NOMO-1 treated with DMSO at 0.1 percent for 48 hours (cell line): ENCODE results near the gene MCF2L.

ENCODE experiments used
- DNase-seq: peaks from one replicate; lab custom pipeline; 2025; ENCODE audit not compliant: unreplicated experiment; lab: John Stamatoyannopoulos, UW

Gene MCF2L

DNA sequence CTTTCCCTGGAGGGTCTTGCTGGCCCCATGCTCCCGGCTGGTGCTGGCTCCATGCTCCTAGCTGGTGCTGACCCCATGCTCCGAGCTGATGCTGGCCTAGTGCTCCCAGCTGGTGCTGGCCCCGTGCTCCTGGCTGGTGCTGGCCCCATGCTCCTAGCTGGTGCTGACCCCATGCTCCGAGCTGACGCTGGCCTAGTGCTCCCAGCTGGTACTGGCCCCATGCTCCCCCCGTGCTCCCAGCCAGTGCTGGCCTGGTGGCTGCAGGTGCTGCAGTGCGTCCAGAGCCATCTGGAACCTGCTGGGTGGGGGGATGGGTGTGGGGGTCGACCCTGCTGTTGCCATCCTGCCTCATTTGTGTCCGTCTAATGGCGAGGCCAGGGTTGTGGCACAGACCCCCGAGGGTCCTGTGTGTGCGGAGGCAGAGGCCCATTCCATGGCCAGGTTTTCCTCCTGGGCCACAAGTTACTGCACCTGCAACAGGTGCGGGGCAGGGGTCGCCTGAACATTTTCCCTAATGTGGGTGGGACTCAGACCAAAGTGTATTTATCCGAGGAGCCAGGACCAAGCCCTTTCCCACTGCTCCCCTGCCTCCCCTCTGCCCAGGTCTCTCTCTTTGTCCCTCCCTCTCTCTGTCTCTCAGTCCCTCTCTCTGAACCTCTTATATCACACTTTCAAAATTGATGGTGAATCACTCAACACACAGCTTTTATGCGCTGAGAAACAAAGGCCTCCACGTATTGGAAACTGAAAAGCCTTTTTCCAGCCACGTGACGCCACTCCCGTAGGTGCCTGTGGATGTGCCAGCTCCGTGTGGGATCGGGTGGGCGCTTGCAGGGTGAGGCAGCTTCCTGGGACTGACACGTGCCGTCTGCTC is 45.1 kb downstream of the MCF2L start:
- DNase-seq, result no peak

DNA sequence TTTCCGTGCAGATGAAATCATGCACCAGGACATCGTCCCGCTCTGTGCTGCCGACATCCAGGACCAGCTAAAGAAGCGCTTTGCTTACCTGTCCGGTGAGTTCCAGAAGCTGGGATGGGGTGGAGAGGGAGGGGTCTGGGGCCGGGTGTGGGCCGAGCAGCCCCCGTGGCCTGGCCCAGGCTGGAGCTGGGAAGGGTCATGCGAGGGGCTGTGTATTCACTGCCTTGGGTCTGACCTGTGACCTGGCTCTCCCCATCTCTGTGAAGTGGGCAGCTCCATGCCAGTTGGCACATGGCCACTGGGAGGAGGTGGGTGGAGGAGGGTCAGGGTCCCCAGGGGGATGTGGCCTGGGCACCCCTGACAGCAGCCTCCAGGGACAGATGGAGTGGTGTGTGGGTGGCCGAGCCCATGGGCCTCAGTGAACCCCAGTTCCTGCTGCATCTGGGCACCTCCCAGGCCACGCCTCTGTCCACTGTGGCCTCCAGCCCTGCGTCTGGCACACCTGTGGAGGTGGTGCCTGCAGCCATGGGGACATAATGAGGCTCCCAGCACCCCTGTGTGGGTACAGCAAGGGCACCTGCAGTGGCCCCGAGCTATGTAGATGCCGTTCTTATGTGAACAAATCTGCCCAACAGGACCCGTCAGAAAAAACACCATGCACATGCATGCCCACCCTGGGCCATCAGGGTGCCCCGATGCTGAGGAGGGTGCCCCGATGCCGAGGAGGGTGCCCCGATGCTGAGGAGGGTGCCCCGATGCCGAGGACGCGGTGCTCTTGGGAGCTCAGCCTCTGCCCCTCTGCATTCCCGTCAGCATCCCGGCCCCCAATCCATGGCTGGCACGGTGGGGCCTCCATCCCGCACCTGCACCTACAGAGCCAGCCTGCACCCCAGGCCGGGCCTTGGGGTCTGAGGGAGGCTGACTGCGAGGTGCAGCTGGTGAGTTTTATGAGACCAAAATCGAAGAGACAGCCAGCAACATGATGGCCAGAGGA is 46.0 kb downstream of the MCF2L start:
- DNase-seq, result no peak

DNA sequence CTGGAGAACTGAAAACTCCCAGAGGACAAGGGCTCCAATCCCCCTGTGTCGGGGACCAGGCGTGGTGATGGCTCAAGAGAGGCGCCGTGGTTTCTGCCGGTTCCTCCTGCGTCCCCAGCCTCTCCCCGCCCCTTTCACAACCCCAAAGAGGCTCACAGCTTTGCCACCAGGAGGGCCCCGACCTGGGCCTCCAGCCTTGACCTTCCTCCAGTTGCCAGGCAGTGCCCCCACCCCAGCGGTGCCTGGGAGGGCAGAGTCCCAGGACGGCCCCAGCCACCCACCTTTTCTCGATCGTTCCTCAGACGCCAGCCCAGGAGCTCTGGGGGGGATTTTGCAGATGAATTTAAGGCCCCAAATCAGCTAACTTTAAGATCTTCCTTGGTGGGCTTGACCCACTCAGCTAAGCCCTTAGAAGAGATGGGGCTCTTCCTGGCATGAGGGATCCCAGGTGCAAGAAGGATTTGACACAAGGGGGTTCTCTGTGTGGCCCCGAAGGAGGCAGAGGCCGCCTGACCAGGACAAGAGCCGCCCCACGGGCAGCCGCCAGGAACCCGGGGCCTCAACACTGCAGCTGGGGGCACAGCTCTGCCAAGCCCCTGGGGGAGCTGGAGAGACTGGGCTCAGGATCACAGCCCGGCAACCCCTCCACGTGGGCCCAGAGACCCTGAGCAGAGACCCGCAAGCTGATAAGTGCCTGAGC is 47.0 kb downstream of the MCF2L start:
- no peak for DNase-seq

DNA sequence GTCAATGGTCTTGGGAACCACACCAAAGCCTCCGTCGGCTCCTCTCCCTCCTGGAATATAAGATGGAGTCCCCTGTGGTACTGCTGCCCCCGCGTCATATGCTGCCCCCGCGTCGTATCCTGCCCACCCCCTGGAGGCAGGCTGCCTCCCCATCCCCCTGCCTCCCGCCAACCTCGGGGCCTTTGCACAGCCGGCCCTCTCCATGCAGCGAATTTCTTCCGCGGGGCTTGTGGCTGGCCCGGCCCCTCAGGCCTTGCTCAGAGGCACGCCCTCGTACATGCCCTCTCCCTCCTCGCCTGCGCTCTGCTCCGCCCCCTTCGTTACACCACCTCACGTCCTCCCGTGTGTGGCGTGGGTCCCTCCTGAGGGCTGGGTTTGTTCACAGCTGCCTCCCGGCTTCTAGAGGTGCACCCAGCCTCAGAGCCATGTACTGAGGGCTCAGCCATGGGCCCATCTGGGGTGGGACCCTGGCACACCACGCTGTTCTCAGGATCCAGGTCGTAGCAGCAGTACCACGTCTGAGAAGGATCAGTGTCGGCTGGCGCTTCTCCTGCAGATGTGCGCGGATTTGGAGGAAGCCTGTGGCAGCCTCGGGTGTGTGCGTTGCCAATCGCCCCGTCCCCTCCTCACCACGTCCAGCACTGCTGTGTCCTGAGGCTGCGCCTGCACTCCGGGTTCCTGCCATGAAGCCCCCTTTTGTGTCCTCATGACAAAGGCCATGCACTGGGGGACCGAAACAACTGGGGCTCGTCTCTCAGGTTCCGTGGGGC is 47.7 kb downstream of the MCF2L start:
- DNase-seq, result no peak

DNA sequence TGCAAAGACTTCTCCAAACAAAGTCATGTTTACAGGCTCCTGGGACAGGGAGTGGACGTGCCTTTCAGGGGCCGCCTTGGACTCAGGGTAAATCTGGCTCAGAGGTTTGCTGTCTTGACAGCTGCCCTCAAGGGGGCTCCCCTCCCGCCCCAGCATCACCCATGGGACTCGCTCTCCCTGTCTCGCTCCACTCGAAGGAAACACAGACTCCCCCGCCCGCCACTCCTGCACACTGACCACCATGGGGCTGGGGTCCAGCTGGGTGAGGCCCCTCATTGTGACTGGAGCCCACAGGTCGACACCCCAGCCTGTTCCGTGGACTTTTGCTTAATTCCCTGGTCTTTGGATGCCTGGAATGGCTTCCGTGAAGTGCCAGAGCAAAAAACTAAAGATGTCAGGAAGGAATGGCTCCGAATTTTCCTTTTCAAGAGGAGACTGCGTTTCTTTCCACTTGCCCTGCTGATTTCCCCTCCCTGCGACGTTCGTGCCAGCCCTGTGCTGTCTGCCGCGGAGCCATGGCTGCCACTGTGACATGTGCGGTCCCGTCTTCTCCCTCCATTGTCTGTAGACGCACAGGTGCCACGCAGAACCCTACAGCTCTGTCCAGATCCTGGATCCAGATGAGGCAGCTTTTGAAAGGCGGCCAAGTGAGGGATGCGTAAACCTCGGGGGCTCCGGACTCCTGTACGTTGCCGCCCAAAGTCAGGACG is 48.6 kb downstream of the MCF2L start:
- DNase-seq, result no peak

DNA sequence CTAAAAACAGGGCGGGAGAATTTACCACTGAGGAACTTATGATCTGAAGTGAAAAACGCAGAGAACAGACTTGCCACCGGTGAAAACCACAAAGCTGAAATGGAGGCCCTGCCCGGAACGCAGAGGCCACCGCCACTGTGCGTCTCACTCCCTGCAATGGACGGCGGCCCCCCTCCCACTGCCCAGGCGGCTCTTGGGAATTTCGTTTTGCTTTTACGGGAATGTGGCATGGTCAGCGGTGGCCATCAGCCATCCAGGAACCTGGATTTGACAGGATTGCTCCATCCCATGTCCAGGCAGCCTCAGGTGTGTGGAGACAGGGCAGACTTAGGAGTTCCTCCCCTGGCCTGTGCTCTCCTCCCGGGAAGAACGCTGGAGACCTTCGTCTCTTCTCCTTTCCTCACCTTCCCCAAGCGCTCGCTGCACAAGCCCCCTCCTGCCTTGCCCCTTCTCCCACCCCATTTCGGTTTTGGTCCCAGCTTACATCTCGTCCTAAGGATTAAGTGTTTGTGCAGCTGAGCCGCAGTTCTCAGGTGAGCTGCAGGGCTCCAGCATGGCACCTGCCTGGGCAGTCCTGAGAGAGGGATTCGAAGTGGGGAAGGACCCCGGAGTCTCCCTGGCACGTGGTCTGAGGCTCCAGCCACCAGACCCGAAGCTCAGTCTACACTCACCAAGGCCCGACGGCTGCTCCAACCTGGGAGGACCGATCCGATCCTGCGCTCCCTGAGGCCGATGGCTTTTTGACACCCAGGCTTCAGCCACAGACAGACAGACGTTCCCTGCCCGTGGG is 49.9 kb downstream of the MCF2L start:
- no peak for DNase-seq

DNA sequence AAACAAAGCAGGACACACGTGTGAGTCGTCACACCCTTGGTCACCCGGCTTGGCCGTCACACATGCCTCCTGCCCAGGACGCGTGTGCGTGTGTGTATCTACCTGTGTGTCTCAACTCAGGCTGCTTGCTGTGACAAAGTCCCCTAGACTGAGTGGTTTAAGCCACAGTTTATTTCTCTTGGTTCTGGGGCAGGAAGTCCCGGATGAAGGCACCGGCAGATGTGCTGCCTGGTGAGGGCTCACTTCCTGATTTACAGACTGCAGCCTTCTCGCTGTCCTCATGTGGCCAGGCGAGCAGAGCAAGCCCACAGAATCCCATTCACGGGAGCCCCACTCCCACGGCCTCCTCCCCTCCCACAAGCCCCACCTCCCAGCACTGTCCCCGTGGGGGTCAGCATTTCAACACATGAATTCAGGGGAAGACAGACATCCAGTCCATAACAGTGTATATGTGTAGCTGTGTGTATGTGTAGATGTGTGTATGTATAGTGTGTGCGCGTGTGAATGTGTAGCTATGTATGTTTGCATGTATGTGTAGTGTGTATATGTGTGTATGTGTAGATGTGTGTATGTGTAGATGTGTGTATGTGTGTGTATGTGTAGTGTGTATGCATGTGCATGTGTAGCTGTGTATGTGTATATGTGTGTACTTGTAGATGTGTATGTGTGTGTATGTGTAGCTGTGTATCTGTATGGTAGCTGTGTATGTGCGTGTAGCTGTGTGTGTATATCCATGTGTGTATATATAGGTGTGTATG is 51.5 kb downstream of the MCF2L start:
- no peak for DNase-seq

DNA sequence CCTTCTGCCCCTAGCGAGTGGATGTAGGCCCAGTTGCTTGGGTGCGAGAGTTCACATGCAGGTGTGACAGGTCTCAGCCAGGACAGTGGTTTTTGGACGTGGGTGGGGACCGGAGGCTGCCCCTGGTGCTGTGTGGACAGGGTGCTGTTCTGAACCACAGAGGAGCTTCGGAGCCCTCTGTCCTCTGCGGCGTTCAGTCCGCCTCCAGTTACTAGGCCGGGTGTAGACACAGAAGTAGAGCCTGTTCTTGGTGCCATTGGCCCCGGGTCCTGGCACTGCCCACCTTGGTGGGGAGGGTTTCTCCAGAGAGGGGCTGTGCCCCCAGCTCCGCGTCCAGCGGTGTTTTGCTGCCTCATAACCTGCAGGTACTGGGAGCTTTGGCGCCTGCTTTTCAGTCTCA is 52.4 kb downstream of the MCF2L start:
- no peak for DNase-seq

DNA sequence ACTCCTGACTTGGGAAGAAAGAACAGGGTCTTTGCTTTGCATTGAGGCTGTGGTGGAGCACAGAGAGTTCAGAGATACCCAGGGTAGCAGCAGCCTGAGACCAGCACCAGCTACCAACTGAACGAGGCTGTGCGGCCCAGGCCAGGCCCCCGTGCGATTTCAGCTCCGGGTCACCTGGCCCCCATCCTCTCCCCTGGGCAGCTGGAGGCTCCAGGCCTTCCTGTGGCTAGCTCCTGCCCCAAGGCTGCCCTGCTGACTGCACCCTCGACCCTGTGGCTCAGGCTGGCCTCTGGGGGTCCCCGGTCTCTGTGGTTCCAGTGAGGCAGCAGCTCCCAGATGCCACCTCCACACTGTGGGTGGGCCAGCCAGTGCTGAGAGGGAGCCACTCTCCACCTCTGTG is 52.8 kb downstream of the MCF2L start:
- DNase-seq, result no peak

DNA sequence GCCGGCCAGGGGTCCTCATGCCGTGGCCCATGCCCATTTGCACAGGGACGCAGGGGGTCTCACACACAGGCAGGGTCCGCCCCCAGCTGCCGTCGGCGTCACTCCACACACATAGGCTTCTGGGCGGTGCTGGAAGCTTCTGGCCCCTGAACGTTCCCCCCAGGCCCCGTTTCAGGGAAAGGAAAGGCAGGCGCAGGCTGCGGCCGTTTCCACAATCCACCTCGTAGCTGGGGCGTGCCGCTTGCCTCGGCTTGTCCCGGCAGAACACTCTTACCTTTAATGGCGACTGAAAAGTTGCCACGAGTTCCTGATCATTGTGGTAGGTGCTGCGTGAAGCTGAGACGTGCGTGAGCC is 53.4 kb downstream of the MCF2L start:
- DNase-seq, result no peak

DNA sequence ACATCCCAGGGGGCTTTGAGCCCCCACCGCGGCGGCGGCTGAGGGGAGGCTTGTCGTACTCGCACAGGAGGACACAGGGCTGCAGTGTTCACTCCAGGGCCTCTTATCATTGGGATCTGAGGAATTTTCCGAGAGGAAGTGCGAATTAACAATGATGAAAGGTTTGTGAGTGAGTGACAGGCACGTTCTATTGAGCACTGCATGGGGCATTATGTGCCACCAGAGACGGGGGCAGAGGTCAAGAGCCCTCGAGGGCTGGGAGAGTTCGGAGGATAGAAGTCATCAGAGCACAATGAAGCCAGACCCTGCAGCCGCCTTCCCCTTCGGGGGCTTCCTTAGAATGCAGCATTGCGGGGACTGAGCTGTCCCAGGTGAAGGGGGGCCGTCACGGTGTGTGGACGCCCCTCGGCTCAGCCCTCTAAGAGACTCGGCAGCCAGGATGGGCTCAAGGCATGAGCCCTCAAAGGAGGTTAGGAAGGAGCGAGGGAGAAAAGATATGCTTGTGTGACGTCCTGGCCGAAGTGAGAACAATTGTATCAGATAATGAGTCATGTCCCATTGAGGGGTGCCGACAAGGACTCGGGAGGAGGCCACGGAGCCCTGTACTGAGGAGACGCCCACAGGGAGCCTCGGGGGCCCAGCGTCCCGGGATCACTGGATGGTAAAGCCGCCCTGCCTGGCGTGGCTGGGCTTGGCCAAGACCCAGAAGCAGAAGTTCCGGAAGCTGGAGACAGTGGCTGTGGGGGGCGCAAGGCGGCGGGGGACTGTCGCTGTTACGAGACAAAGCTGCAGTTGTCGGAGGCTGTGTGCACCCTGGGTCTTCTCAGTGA is 53.9 kb downstream of the MCF2L start:
- no peak for DNase-seq

DNA sequence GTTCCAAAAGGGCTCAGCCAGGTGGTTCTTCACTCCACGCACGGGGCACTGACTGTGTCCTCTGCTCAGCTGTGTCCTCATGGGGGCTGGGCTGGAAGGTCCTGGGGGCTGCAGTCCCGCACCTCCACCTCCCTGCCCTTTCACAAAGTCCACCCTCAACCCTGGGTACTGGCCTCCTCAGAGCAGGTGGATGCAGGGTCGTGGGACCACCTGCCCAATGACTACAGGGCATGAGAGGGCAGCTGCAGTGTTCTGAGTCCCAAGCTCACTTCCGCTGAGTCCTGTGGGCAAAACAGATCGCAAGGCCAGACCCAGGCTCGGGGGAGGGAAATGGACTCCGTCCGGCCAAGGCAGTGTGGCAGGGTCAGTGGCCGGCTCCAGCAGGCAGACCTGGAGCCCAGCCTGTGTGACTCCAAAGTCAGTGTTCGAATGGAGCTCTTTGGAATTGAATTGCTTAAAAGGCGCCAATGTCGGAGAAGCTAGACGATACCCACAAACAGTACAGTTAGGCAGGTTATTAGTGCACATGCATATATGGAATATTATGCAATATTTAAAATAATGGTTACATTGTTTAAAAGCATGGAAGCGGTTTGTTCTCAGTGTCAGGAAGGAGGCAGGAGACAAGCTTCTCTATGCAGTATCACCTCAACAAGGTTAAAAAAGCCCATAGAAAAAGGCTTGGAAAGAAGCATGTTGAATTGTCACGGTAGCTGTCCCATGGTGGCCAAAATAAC is 54.8 kb downstream of the MCF2L start:
- DNase-seq, result no peak

DNA sequence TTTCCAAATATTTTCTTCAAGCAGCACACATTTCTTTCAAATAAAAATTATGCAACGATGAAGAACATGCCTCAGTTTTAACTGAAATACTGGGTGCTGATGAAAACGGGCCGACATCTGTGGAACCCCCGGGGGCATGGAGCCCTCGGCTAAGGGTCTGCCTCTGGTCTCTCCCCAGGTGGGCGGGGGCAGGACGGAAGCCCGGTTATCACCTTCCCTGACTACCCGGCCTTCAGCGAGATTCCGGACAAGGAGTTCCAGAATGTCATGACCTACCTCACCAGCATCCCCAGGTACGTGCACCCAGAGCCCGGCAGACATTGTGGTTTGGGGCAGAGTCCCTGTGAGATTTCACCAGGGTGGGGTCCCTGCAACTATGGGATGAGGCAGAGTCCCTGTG is 55.5 kb downstream of the MCF2L start:
- DNase-seq, result no peak

DNA sequence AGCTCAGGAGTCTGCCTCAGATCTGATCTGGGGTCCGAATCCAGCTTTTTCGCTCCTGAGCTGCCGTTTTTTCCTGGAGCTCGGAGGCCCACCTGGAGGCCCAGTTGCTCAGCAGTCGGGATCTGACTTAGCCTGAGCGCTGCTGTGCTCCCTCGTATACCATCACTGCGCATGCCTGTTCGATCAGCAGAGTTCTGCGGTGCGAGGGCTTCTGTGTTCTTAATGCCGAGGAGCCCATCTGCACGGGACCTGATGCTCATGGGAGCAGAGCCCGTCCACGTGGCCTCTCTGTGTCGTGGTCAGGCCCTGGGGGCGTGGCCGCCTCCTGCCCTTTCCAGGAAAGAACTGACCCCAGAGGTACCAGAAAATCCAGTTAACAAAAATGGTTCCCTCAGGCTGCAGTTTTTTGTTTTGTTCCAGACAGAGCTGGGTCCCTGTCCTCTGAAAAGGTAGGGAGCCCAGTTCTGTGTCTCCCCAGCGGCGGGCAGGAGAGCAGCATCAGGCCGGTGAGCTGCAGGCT is 57.4 kb downstream of the MCF2L start:
- no peak for DNase-seq

DNA sequence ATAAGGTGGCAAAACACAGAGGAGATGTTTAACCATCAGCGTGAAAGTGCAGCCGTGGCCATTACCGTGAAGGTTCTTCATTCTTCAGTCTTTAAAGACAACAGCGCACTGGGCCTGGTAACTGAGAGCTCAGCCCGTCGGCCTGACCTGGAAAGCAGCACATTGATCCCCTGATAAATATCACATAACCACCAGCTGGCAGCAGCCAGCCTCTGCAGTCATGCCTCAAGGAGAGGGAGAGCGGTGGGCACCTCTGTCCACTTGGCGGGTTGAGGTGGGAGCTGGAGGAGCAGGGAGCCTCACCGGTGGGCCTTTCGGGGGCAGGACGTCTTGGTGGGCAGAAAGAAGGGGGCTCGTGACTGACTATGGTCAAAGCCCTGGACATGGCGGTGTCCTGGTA is 58.1 kb downstream of the MCF2L start:
- no peak for DNase-seq

DNA sequence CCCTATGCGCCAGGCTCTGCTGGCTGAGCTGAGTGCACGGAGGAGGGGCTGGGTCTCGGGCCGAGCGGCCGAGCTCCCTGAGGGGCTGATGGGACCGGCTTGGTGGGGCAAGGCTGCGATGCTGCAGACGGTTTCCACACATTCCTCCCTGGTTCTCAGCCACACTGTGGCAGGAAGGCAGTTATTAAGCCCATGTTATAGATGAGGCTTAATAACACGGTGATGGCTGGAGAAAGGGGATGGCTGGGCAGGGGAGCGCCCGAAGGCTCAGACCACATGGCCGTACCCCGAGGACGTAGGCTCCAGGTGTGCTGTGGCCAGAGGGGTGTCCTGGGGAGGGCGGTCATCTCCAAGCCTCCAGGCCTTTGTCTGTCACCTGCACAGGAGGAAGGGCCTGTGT is 58.6 kb downstream of the MCF2L start:
- DNase-seq, result no peak
